ENCODE measurements around the gene CDH4.

Gene CDH4

GRCh38 chr20:61828891-61829290 is 576.8 kb downstream of the CDH4 start:
- no peak for TF ChIP-seq CTCF (IDR thresholded peaks at IDR 0.05; ENCODE audit: low read depth, low read length)

GRCh38 chr20:61829526-61829925 is 577.5 kb downstream of the CDH4 start:
- H3K4me3 ChIP-seq (ENCODE audit: low read depth, low read length), result no peak overlapping the region
- no peak for TF ChIP-seq CTCF (IDR thresholded peaks at IDR 0.05; ENCODE audit: low read depth, low read length)

More at GRCh38 chr20:61828891-61829290, 576.8 kb downstream of the CDH4 start:
- no peak overlapping the region for H3K4me3 ChIP-seq (ENCODE audit: low read depth, low read length)

GRCh38 chr20:61830241-61830930 is 578.3 kb downstream of the CDH4 start:
- H3K4me3 ChIP-seq (ENCODE audit: low read depth, low read length), result no peak overlapping the region
- TF ChIP-seq CTCF (IDR thresholded peaks at IDR 0.05; ENCODE audit: low read depth, low read length), result no peak

GRCh38 chr20:61830991-61831390 is 578.9 kb downstream of the CDH4 start:
- TF ChIP-seq CTCF (IDR thresholded peaks at IDR 0.05; ENCODE audit: low read depth, low read length), result no peak
- H3K4me3 ChIP-seq (ENCODE audit: low read depth, low read length), result no peak overlapping the region

GRCh38 chr20:61832181-61832580 is 580.1 kb downstream of the CDH4 start:
- no peak for TF ChIP-seq CTCF (IDR thresholded peaks at IDR 0.05; ENCODE audit: low read depth, low read length)
- H3K4me3 ChIP-seq (ENCODE audit: low read depth, low read length), result no peak overlapping the region

- no peak for TF ChIP-seq CTCF (IDR thresholded peaks at IDR 0.05; ENCODE audit: low read depth, low read length)
- no peak overlapping the region for H3K4me3 ChIP-seq (ENCODE audit: low read depth, low read length)
These were observed 581.9 kb downstream of the CDH4 start for GRCh38 chr20:61833807-61834610.

GRCh38 chr20:61835301-61835700 is 583.2 kb downstream of the CDH4 start:
- no peak for TF ChIP-seq CTCF (IDR thresholded peaks at IDR 0.05; ENCODE audit: low read depth, low read length)
- no peak overlapping the region for H3K4me3 ChIP-seq (ENCODE audit: low read depth, low read length)
